ENCODE measurements around the gene VPS13D.

Gene VPS13D

GRCh38 chr1:12407050-12407961 lies 177.5 kb downstream of the VPS13D start:
- peak; percentile 62 for TF ChIP-seq CTCF (IDR thresholded peaks at IDR 0.05; ENCODE audit: control insufficient read depth, extremely low read depth, insufficient read depth)
- peak; percentile 90 for DNase-seq (ENCODE audit: low read depth)
- H3K4me3 ChIP-seq (ENCODE audit: low read depth, low read length) = no peak overlapping the region

DNA sequence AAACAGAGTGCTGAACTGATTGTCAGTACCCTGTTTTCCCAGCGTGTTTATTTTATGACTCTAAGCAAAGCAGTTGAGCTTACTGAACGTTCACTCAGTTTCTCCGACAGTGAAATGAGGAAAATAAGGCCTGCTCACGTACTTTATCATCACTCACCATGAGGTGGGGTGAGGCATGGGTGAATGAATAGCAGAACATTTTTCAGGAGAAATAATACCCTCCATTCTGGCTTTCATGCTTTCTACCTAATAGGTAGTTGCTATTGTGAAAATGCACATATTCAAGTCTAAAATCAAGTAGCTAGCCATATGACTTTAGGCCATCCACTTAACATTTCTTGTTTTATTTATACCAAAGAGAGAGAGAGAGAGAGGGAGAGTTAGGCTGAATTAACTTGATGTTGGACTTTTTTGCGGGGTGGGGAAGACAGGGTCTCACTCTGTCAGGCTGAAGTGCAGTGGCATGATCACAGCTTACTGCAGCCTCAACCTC lies 178.2 kb downstream of the VPS13D start:
- DNase-seq (ENCODE audit: low read depth) = no peak
- no peak overlapping the region for H3K4me3 ChIP-seq (ENCODE audit: low read depth, low read length)
- no peak for TF ChIP-seq CTCF (IDR thresholded peaks at IDR 0.05; ENCODE audit: control insufficient read depth, extremely low read depth, insufficient read depth)

- no peak for TF ChIP-seq CTCF (IDR thresholded peaks at IDR 0.05; ENCODE audit: control insufficient read depth, extremely low read depth, insufficient read depth)
- no peak for DNase-seq (ENCODE audit: low read depth)
- H3K4me3 ChIP-seq (ENCODE audit: low read depth, low read length) = no peak overlapping the region
Measured at GRCh38 chr1:12408662-12409061, 178.8 kb downstream of the VPS13D start.

DNA sequence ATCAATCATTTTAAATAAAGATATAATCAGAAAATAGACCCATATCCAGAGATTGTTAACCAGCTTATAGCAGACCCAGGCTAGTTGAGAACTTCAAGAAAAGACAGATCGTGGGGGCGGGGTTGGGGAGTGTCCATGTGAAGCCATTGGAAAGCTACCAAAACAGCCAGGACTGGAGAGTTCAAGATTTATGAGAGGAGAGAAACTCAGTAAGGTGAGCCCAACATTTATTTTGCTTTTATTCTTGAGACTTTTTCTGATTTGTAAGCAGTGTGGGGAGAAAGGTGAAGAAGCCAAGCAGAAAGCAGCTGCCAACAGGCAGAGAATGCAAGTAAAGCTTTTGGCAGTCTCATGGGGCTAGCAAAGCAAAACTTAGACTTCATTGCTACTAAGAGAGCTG lies 179.9 kb downstream of the VPS13D start:
- no peak overlapping the region for H3K4me3 ChIP-seq (ENCODE audit: low read depth, low read length)
- DNase-seq (ENCODE audit: low read depth) = no peak
- TF ChIP-seq CTCF (IDR thresholded peaks at IDR 0.05; ENCODE audit: control insufficient read depth, extremely low read depth, insufficient read depth) = no peak

- H3K4me3 ChIP-seq (ENCODE audit: low read depth, low read length) = no peak overlapping the region
- DNase-seq (ENCODE audit: low read depth) = no peak
- TF ChIP-seq CTCF (IDR thresholded peaks at IDR 0.05; ENCODE audit: control insufficient read depth, extremely low read depth, insufficient read depth) = no peak
Measured at GRCh38 chr1:12410351-12410750, 180.5 kb downstream of the VPS13D start.

DNA sequence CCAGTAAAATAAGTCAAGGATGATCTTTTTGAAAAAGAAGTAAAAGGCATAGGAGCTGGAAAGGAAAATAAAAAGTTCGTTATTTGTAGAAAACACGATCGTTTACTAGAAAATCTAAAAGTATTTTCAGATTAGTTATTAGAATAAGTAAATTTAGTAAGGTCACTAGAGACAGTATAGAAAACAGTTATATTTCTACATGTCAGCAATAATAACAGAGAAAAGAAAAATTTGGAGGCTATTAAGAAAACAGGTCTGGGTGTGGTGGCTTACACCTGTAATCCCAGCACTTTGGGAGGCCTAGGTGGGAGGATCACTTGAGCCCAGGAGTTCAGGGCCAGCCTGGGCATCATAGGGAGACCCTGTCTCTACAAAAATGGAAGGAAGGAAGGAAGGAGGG lies 181.3 kb downstream of the VPS13D start:
- TF ChIP-seq CTCF (IDR thresholded peaks at IDR 0.05; ENCODE audit: control insufficient read depth, extremely low read depth, insufficient read depth) = no peak
- no peak overlapping the region for H3K4me3 ChIP-seq (ENCODE audit: low read depth, low read length)
- DNase-seq (ENCODE audit: low read depth) = no peak

All from LNCaP clone FGC (cell line).